Caco-2 (cell line): ENCODE data around the gene RNF144B. TPM values are rescaled to one million over a fixed set of nuclear protein-coding genes. Genes with fewer than 3 reads are reported as not detected.

Experiments
- BruUV-seq: library from RNA; stranded (reverse); fragments of 400-500 nt; replicated peaks from 2 replicates; lab custom pipeline; 2021; lab: Mats Ljungman, UMichigan
- CTCF ChIA-PET: fragments of 300-600 bp; sonication (Branson Sonifier 250); formaldehyde crosslinking; loops from one replicate; lab custom pipeline; 2022; ENCODE audit warnings: antibody characterized with exemption; lab: Charles Lee
- POLR2A ChIA-PET: fragments of 300-600 bp; sonication (Branson Sonifier 250); formaldehyde crosslinking; loops from one replicate; lab custom pipeline; 2022; ENCODE audit warnings: antibody characterized with exemption; lab: Charles Lee
- DNase-seq, 2 experiments: peaks; one replicate each; pipeline versions ENCODE4 v3.0.0 to v3.0.0-alpha.2; 2020 to 2022
- H3K27me3 ChIP-seq: replicated peaks from 2 replicates; pipeline ENCODE4 v1.6.0; 2011; ENCODE audit warnings: low read length; ENCODE audit not compliant: control insufficient read depth, insufficient read depth
- H3K36me3 ChIP-seq: 2 replicates; pipeline ENCODE4 v1.5.1; 2011; ENCODE audit warnings: low read length; ENCODE audit not compliant: control insufficient read depth, insufficient read depth
- H3K4me1 ChIP-seq: fragments of 250-450 bp; sonication (Bioruptor Pico); 2 replicates; pipeline ENCODE4 v1.5.1; 2020; ENCODE audit warnings: mild to moderate bottlenecking
- H3K4me3 ChIP-seq: 2 replicates; pipeline ENCODE4 v1.5.1; 2011; ENCODE audit warnings: low read depth, mild to moderate bottlenecking, control low read depth, low read length
- H3K9me3 ChIP-seq: fragments of 250-450 bp; sonication (Bioruptor Pico); 2 replicates; pipeline ENCODE4 v1.5.1; 2020; ENCODE audit warnings: mild to moderate bottlenecking, moderate library complexity
- H3K27ac Mint-ChIP-seq: one replicate; pipeline ENCODE4 v1.8.0; 2022; ENCODE audit warnings: mixed read lengths; ENCODE audit not compliant: unreplicated experiment
- H3K27me3 Mint-ChIP-seq: one replicate; pipeline ENCODE4 v1.8.0; 2022; ENCODE audit warnings: mixed read lengths; ENCODE audit not compliant: insufficient read depth, unreplicated experiment
- H3K36me3 Mint-ChIP-seq: one replicate; pipeline ENCODE4 v1.8.0; 2022; ENCODE audit warnings: mild to moderate bottlenecking, mixed read lengths; ENCODE audit not compliant: insufficient read depth, unreplicated experiment
- H3K4me1 Mint-ChIP-seq: one replicate; pipeline ENCODE4 v1.8.0; 2022; ENCODE audit warnings: low read depth, mixed read lengths; ENCODE audit not compliant: unreplicated experiment
- H3K4me3 Mint-ChIP-seq: one replicate; pipeline ENCODE4 v1.8.0; 2022; ENCODE audit warnings: mild to moderate bottlenecking, moderate library complexity, mixed read lengths; ENCODE audit not compliant: unreplicated experiment
- H3K9me3 Mint-ChIP-seq: one replicate; pipeline ENCODE4 v1.8.0; 2022; ENCODE audit warnings: mixed read lengths; ENCODE audit not compliant: unreplicated experiment
- intact Hi-C: fragments of 100-400 bp; cut with micrococcal nuclease; formaldehyde crosslinking; loops from one replicate; pipeline ENCODE4 v1.10.0; 2022; ENCODE audit not compliant: unreplicated experiment
- total RNA-seq: library from RNA; stranded (reverse); gene quantifications from 2 replicates; pipeline ENCODE4 v1.2.3, GENCODE V29; 2022
- TF ChIP-seq, protein P1 (sequence below), 2 experiments: fragments of 200-600 bp in 1 of 2; IDR thresholded peaks; 1 replicate in 1 of 2; 2 replicates in 1 of 2; pipeline versions ENCODE4 v1.5.1 to v1.8.0; 2011 to 2022; ENCODE audit warnings: antibody characterized with exemption in 1 of 2, control low read depth in 1 of 2, inconsistent platforms in 1 of 2, low read depth in 1 of 2, low read length in 1 of 2, mild to moderate bottlenecking in 1 of 2, moderate library complexity in 1 of 2; ENCODE audit not compliant: insufficient read depth in 1 of 2, severe bottlenecking in 1 of 2, unreplicated experiment in 1 of 2

The RNF144B gene
- total RNA-seq, 1 experiment from 2014 or later = 0.39 TPM

DNA sequence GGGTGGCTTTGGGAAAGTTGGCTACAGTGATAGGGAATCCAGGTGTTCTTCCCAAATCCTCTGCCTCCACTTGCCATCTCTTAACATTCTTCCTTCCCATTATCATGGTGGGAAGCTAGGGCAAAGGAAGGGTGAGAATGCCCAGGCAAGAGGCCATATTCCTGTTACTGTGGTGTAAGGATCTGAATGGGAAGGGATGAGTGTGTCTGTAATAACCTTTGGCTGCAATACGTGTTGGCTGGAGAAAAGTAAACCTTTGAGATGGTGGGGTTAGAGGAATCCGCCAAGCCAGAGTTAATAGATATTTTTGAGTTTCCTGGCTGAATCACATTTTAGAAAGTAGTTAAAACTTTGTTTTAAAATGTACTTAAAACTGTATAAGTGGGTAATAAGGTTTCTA is 45.9 kb downstream of the RNF144B start:
- CTCF ChIA-PET = no interaction called here
- Mint-ChIP-seq H3K4me3 (no peak overlapping the region), H3K9me3 (no peaks in the 10 kb centered on the region), H3K36me3 (no peaks in the 10 kb centered on the region), H3K27me3 (peaks cover 8% of the 10 kb centered on the region), H3K27ac (no peak overlapping the region), H3K4me1 (no peaks in the 10 kb centered on the region)
- TF ChIP-seq, protein P1, sequence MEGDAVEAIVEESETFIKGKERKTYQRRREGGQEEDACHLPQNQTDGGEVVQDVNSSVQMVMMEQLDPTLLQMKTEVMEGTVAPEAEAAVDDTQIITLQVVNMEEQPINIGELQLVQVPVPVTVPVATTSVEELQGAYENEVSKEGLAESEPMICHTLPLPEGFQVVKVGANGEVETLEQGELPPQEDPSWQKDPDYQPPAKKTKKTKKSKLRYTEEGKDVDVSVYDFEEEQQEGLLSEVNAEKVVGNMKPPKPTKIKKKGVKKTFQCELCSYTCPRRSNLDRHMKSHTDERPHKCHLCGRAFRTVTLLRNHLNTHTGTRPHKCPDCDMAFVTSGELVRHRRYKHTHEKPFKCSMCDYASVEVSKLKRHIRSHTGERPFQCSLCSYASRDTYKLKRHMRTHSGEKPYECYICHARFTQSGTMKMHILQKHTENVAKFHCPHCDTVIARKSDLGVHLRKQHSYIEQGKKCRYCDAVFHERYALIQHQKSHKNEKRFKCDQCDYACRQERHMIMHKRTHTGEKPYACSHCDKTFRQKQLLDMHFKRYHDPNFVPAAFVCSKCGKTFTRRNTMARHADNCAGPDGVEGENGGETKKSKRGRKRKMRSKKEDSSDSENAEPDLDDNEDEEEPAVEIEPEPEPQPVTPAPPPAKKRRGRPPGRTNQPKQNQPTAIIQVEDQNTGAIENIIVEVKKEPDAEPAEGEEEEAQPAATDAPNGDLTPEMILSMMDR (IDR thresholded peaks at IDR 0.05; ENCODE audit: insufficient read depth in 1 of 2, low read depth in 1 of 2, low read length in 1 of 2, severe bottlenecking in 1 of 2, unreplicated experiment in 1 of 2) = no peak
- Histone ChIP-seq H3K4me3 (no peak overlapping the region), H3K27me3 (no peaks in the 10 kb centered on the region), H3K36me3 (no peaks in the 10 kb centered on the region), H3K4me1 (no peaks in the 10 kb centered on the region), H3K9me3 (no peaks in the 10 kb centered on the region)
- DNase-seq = no peak
- POLR2A ChIA-PET = no interaction called here
- no TSS peak for BruUV-seq
- intact Hi-C loops = loop anchor here (5.0 kb wide), 1 partner anchor 69 kb away; no protein-coding TSS in a partner anchor

DNA sequence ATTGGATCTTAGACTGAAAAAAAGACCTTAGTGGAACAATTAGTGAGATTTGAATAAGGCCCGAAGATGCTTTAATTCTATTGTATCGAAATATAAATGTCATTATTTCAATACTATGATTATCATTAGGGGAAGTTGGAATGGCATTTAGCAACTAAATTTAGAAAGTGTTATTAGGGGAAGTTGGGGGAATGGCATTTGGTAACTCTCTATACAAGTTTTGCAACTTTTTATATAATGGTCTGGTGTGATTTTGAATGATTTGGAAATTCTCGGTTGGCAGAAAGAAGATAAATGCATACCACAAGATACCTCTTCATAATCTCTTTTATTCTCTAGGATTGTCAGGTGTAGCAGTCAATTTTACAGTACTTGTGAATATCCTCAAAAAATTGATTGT is 49.2 kb downstream of the RNF144B start:
- POLR2A ChIA-PET = no interaction called here
- H3K9me3 Mint-ChIP-seq = no peaks in the 10 kb centered on the region
- TF ChIP-seq, protein P1 (IDR thresholded peaks at IDR 0.05; ENCODE audit: insufficient read depth in 1 of 2, low read depth in 1 of 2, low read length in 1 of 2, severe bottlenecking in 1 of 2, unreplicated experiment in 1 of 2) = no peak
- no TSS peak for BruUV-seq
- H3K9me3 ChIP-seq = no peaks in the 10 kb centered on the region
- no peaks in the 10 kb centered on the region for H3K4me1 ChIP-seq
- peaks cover 8% of the 10 kb centered on the region for H3K27me3 Mint-ChIP-seq
- CTCF ChIA-PET = no interaction called here
- H3K4me3 ChIP-seq = no peak overlapping the region
- H3K4me3 Mint-ChIP-seq = no peak overlapping the region
- H3K27ac Mint-ChIP-seq = no peak overlapping the region
- no peaks in the 10 kb centered on the region for H3K36me3 ChIP-seq
- H3K4me1 Mint-ChIP-seq = no peaks in the 10 kb centered on the region
- no peaks in the 10 kb centered on the region for H3K36me3 Mint-ChIP-seq
- H3K27me3 ChIP-seq = no peaks in the 10 kb centered on the region
- intact Hi-C loops = no loop called here
- DNase-seq = no peak

DNA sequence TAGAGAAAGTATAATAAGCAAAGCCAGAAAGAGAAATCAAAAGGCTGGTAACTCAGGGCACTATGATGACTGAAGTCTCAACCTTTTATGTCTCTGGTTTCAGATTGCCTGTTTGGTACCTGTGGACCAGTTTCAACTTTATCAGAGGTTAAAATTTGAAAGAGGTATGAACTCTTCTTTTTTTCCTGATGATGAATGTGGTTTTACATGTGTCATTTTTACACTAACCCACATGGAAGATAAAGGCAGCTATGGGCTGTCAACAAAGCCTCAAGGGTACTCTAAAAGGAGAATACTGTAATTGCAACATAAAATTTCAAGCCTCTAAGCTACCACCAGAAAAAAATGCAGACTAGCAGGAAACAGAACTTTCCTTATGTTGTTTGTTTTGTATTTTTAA is 52.4 kb downstream of the RNF144B start:
- H3K4me1 ChIP-seq = no peaks in the 10 kb centered on the region
- Mint-ChIP-seq H3K9me3 (no peaks in the 10 kb centered on the region), H3K4me1 (no peaks in the 10 kb centered on the region), H3K27me3 (peaks cover 8% of the 10 kb centered on the region), H3K36me3 (no peaks in the 10 kb centered on the region), H3K4me3 (no peak overlapping the region), H3K27ac (no peak overlapping the region)
- TF ChIP-seq, protein P1 (IDR thresholded peaks at IDR 0.05; ENCODE audit: insufficient read depth in 1 of 2, low read depth in 1 of 2, low read length in 1 of 2, severe bottlenecking in 1 of 2, unreplicated experiment in 1 of 2) = no peak
- H3K4me3 ChIP-seq = no peak overlapping the region
- no TSS peak for BruUV-seq
- intact Hi-C loops = no loop called here
- no peaks in the 10 kb centered on the region for H3K27me3 ChIP-seq
- no peak for DNase-seq
- no peaks in the 10 kb centered on the region for H3K36me3 ChIP-seq
- ChIA-PET POLR2A (no interaction called here), CTCF (no interaction called here)
- H3K9me3 ChIP-seq = no peaks in the 10 kb centered on the region
